H9 (cell line): ENCODE data around the gene CDC42EP5. TPM values are rescaled to one million over a fixed set of nuclear protein-coding genes. Genes with fewer than 3 reads are reported as not detected.

Experiments
- DNase-seq: peaks from one replicate; pipeline ENCODE4 v3.0.0-alpha.2; 2017
- H2AFZ ChIP-seq: one replicate; pipeline ENCODE4 v1.6.1; 2013; ENCODE audit warnings: mild to moderate bottlenecking, low read length, control low read depth, moderate library complexity
- H2AK5ac ChIP-seq: 2 replicates; pipeline ENCODE4 v1.6.1; 2013; ENCODE audit warnings: low read length, control low read depth, mixed read lengths; ENCODE audit not compliant: insufficient read length
- H2BK120ac ChIP-seq: one replicate; pipeline ENCODE4 v1.6.1; 2013; ENCODE audit warnings: low read depth, mild to moderate bottlenecking, low read length, control low read depth, inconsistent platforms; ENCODE audit not compliant: poor library complexity, severe bottlenecking
- H2BK12ac ChIP-seq: 2 replicates; pipeline ENCODE4 v1.6.1; 2013; ENCODE audit warnings: low read length, control low read depth, mixed read lengths, low read depth; ENCODE audit not compliant: insufficient read length
- H2BK15ac ChIP-seq: 2 replicates; pipeline ENCODE4 v1.6.1; 2013; ENCODE audit warnings: low read depth, low read length, control low read depth
- H2BK20ac ChIP-seq: one replicate; pipeline ENCODE4 v1.6.1; 2013; ENCODE audit warnings: low read depth, mild to moderate bottlenecking, low read length, control low read depth, inconsistent platforms; ENCODE audit not compliant: poor library complexity, severe bottlenecking
- H2BK5ac ChIP-seq: 2 replicates; pipeline ENCODE4 v1.6.1; 2013; ENCODE audit warnings: low read length, control low read depth, mixed read lengths; ENCODE audit not compliant: insufficient read length
- H3K14ac ChIP-seq: 2 replicates; pipeline ENCODE4 v1.6.1; 2013; ENCODE audit warnings: low read length, control low read depth; ENCODE audit not compliant: insufficient read depth
- H3K18ac ChIP-seq: 2 replicates; pipeline ENCODE4 v1.6.1; 2013; ENCODE audit warnings: low read depth, mild to moderate bottlenecking, mixed read lengths, low read length, control low read depth; ENCODE audit not compliant: insufficient read length
- H3K23ac ChIP-seq: 2 replicates; pipeline ENCODE4 v1.6.1; 2013; ENCODE audit warnings: low read length, control low read depth, mixed read lengths, low read depth; ENCODE audit not compliant: insufficient read length
- H3K23me2 ChIP-seq: 2 replicates; pipeline ENCODE4 v1.6.1; 2013; ENCODE audit warnings: low read depth, mild to moderate bottlenecking, mixed read lengths, low read length, control low read depth; ENCODE audit not compliant: insufficient read length, poor library complexity, severe bottlenecking
- H3K27ac ChIP-seq: 2 replicates; pipeline ENCODE4 v1.5.1; 2013; ENCODE audit warnings: low read length, control low read depth, mixed read lengths, low read depth; ENCODE audit not compliant: insufficient read length
- H3K27me3 ChIP-seq: 2 replicates; pipeline ENCODE4 v1.6.1; 2013; ENCODE audit warnings: low read length, control low read depth, inconsistent platforms; ENCODE audit not compliant: insufficient read depth
- H3K4ac ChIP-seq: 2 replicates; pipeline ENCODE4 v1.6.1; 2013; ENCODE audit warnings: low read depth, mild to moderate bottlenecking, control low read depth, inconsistent platforms, low read length, moderate library complexity
- H3K4me1 ChIP-seq: 2 replicates; pipeline ENCODE4 v1.6.1; 2013; ENCODE audit warnings: low read length, control low read depth, inconsistent platforms; ENCODE audit not compliant: insufficient read depth
- H3K4me2 ChIP-seq: 2 replicates; pipeline ENCODE4 v1.6.1; 2013; ENCODE audit warnings: low read length, control low read depth, mixed read lengths; ENCODE audit not compliant: insufficient read length, insufficient read depth
- H3K56ac ChIP-seq: 2 replicates; pipeline ENCODE4 v1.6.1; 2013; ENCODE audit warnings: low read depth, mild to moderate bottlenecking, mixed read lengths, low read length, control low read depth; ENCODE audit not compliant: insufficient read length
- H3K79me1 ChIP-seq: 2 replicates; pipeline ENCODE4 v1.6.1; 2013; ENCODE audit warnings: low read depth, mild to moderate bottlenecking, moderate library complexity, low read length, control low read depth, inconsistent platforms; ENCODE audit not compliant: insufficient read depth, poor library complexity, severe bottlenecking
- H3K79me2 ChIP-seq: 2 replicates; pipeline ENCODE4 v1.6.1; 2013; ENCODE audit warnings: low read length, control low read depth, inconsistent platforms; ENCODE audit not compliant: insufficient read depth
- H3K9ac ChIP-seq: 2 replicates; pipeline ENCODE4 v1.6.1; 2013; ENCODE audit warnings: low read length, control low read depth, mixed read lengths; ENCODE audit not compliant: insufficient read length; ENCODE audit errors: extremely low read depth
- H3K9me3 ChIP-seq: one replicate; pipeline ENCODE4 v1.6.1; 2013; ENCODE audit warnings: low read depth, low read length, inconsistent platforms; ENCODE audit not compliant: control insufficient read depth
- H3T11ph ChIP-seq: one replicate; pipeline ENCODE4 v1.6.1; 2013; ENCODE audit warnings: mild to moderate bottlenecking, low read length, control low read depth, inconsistent platforms
- H4K20me1 ChIP-seq: one replicate; pipeline ENCODE4 v1.6.1; 2013; ENCODE audit not compliant: control insufficient read depth, insufficient read length, insufficient read depth
- H4K5ac ChIP-seq: 2 replicates; pipeline ENCODE4 v1.6.1; 2013; ENCODE audit warnings: low read depth, mild to moderate bottlenecking, mixed read lengths, low read length, control low read depth; ENCODE audit not compliant: insufficient read length
- H4K8ac ChIP-seq: replicated peaks from 2 replicates; pipeline ENCODE4 v1.6.1; 2013; ENCODE audit warnings: low read length, control low read depth, mixed read lengths, low read depth; ENCODE audit not compliant: insufficient read length
- H4K91ac ChIP-seq: 2 replicates; pipeline ENCODE4 v1.6.1; 2013; ENCODE audit warnings: low read depth, mild to moderate bottlenecking, moderate library complexity, mixed read lengths, low read length, control low read depth; ENCODE audit not compliant: insufficient read length
- H3K27ac Mint-ChIP-seq, 3 experiments: 2 replicates in 2 of 3; 3 replicates in 1 of 3; pipeline ENCODE4 v1.8.0; 2020 to 2021; ENCODE audit warnings: mixed read lengths in 3 of 3, mild to moderate bottlenecking in 1 of 3, moderate library complexity in 1 of 3
- H3K27me3 Mint-ChIP-seq: 2 replicates; pipeline ENCODE4 v1.8.0; 2021; ENCODE audit warnings: low read depth, mild to moderate bottlenecking, moderate library complexity, mixed read lengths
- H3K36me3 Mint-ChIP-seq, 3 experiments: 2 replicates in 2 of 3; 3 replicates in 1 of 3; pipeline ENCODE4 v1.8.0; 2020 to 2021; ENCODE audit warnings: low read depth in 3 of 3, mixed read lengths in 3 of 3; ENCODE audit not compliant: insufficient read depth in 1 of 3
- H3K4me1 Mint-ChIP-seq, 2 experiments: 2 replicates each; pipeline ENCODE4 v1.8.0; 2020; ENCODE audit warnings: mixed read lengths in 2 of 2
- H3K4me3 Mint-ChIP-seq, 2 experiments: 2 replicates in 1 of 2; 3 replicates in 1 of 2; pipeline ENCODE4 v1.8.0; 2020 to 2021; ENCODE audit warnings: mild to moderate bottlenecking in 2 of 2, mixed read lengths in 2 of 2, moderate library complexity in 1 of 2
- H3K9me3 Mint-ChIP-seq, 2 experiments: 2 replicates in 1 of 2; 3 replicates in 1 of 2; pipeline ENCODE4 v1.8.0; 2020; ENCODE audit warnings: mild to moderate bottlenecking in 2 of 2, mixed read lengths in 2 of 2, moderate library complexity in 1 of 2
- CTCF ChIP-seq: fragments of 200-600 bp; sonication (generic); conservative IDR thresholded peaks from 3 replicates; pipeline ENCODE4 v1.8.0; 2021; ENCODE audit warnings: antibody characterized with exemption, mild to moderate bottlenecking
- WGBS: extraction: QIAGEN DNeasy Blood & Tissue Kit; methylation state at CpG from one replicate; pipeline ENCODE4 v1.1.7; 2013; ENCODE audit warnings: missing lambda C conversion rate, low lambda C conversion rate, mixed read lengths; ENCODE audit not compliant: insufficient read length; ENCODE audit errors: extremely low coverage; 5-methylcytosine and 5-hydroxymethylcytosine counted together
- total RNA-seq: library from RNA; stranded (reverse); gene quantifications from 2 replicates; pipeline ENCODE4 v1.2.1, GENCODE V29; 2021

Gene CDC42EP5
- total RNA-seq, 1 experiment from 2014 or later, result 1.6 TPM

GRCh38 chr19:54473892-54474372 is 836 bp upstream of the CDC42EP5 start:
- Mint-ChIP-seq H3K27ac (no peak overlapping the region; a peak in 1 of 7 replicates), H3K4me1 (peaks cover 15 to 29% of the 10 kb centered on the region in 2 experiments), H3K9me3 (no peaks in the 10 kb centered on the region; a peak in 1 of 5 replicates), H3K36me3 (no peaks in the 10 kb centered on the region), H3K4me3 (peak overlapping the region in 1 of 2 experiments; percentile 57; a peak in 2 of 5 replicates), H3K27me3 (peaks cover 56% of the 10 kb centered on the region)
- no peak for TF ChIP-seq CTCF
- no peak overlapping the region for H4K5ac ChIP-seq
- no peak overlapping the region for H3K56ac ChIP-seq
- no peak overlapping the region for H3K18ac ChIP-seq
- WGBS, result no CpG with 5 or more reads among the region's 6 CpGs
- no peak overlapping the region for H3K9ac ChIP-seq
- H4K8ac ChIP-seq, result no peak overlapping the region
- H3K27ac ChIP-seq, result no peak overlapping the region
- no peak overlapping the region for H4K91ac ChIP-seq
- H3K23me2 ChIP-seq, result peaks cover 7% of the 10 kb centered on the region
- H3K79me2 ChIP-seq, result no peaks in the 10 kb centered on the region
- H2BK5ac ChIP-seq, result no peak overlapping the region
- no peak overlapping the region for H3K14ac ChIP-seq
- no peak overlapping the region for H2AFZ ChIP-seq
- H3K27me3 ChIP-seq, result peaks cover 2% of the 10 kb centered on the region; the same call in 1 of the 2 replicates
- no peak overlapping the region for H3T11ph ChIP-seq
- no peak overlapping the region for H2AK5ac ChIP-seq
- no peaks in the 10 kb centered on the region; the same call in 1 of the 2 replicates for H3K4me1 ChIP-seq
- no peak overlapping the region for H2BK15ac ChIP-seq
- no peak overlapping the region for H2BK20ac ChIP-seq
- no peak overlapping the region for H2BK120ac ChIP-seq
- H3K79me1 ChIP-seq, result no peaks in the 10 kb centered on the region
- H3K4ac ChIP-seq, result no peak overlapping the region
- no peaks in the 10 kb centered on the region for H3K9me3 ChIP-seq
- H4K20me1 ChIP-seq, result no peaks in the 10 kb centered on the region
- no peak for DNase-seq
- no peak overlapping the region for H3K4me2 ChIP-seq
- H3K23ac ChIP-seq, result no peak overlapping the region
- no peak overlapping the region for H2BK12ac ChIP-seq
